Endothelial cell (in vitro differentiated cells): ENCODE measurements around the gene CRTC2. TPM values are rescaled to one million over a fixed set of nuclear protein-coding genes. Genes with fewer than 3 reads are reported as not detected.

Experiments
- DNase-seq: peaks from one replicate; pipeline ENCODE4 v3.0.0; 2021; ENCODE audit warnings: low spot score
- H3K27ac Mint-ChIP-seq: one replicate; pipeline ENCODE4 v1.8.0; 2021; ENCODE audit warnings: mixed read lengths, inconsistent platforms; ENCODE audit not compliant: unreplicated experiment
- H3K27me3 Mint-ChIP-seq: one replicate; pipeline ENCODE4 v1.8.0; 2021; ENCODE audit warnings: mild to moderate bottlenecking, moderate library complexity, mixed read lengths, inconsistent platforms; ENCODE audit not compliant: unreplicated experiment
- H3K36me3 Mint-ChIP-seq: one replicate; pipeline ENCODE4 v1.8.0; 2021; ENCODE audit warnings: mild to moderate bottlenecking, low read depth, mixed read lengths, inconsistent platforms; ENCODE audit not compliant: unreplicated experiment
- H3K4me1 Mint-ChIP-seq: one replicate; pipeline ENCODE4 v1.8.0; 2021; ENCODE audit warnings: mild to moderate bottlenecking, mixed read lengths, inconsistent platforms; ENCODE audit not compliant: unreplicated experiment
- H3K4me3 Mint-ChIP-seq: one replicate; pipeline ENCODE4 v1.8.0; 2021; ENCODE audit warnings: mild to moderate bottlenecking, mixed read lengths, inconsistent platforms; ENCODE audit not compliant: unreplicated experiment
- H3K9me3 Mint-ChIP-seq: one replicate; pipeline ENCODE4 v1.8.0; 2021; ENCODE audit warnings: mixed read lengths, inconsistent platforms; ENCODE audit not compliant: unreplicated experiment
- total RNA-seq: library from RNA; stranded (reverse); fragmentation: NEBNext Ultra II Directional; extraction: Animal tissue kit (Norgen Biotek cat#: 25700); gene quantifications from one replicate; pipeline ENCODE4 v1.2.1, GENCODE V29; 2021; ENCODE audit not compliant: unreplicated experiment
- TF ChIP-seq, protein P1 (sequence below): fragments of 200-600 bp; sonication (generic); IDR thresholded peaks from one replicate; pipeline ENCODE4 v1.5.0; 2021; ENCODE audit warnings: antibody characterized with exemption; ENCODE audit not compliant: unreplicated experiment

CRTC2 gene
- total RNA-seq, 1 donor from 2014 or later: 69.9 TPM

DNA sequence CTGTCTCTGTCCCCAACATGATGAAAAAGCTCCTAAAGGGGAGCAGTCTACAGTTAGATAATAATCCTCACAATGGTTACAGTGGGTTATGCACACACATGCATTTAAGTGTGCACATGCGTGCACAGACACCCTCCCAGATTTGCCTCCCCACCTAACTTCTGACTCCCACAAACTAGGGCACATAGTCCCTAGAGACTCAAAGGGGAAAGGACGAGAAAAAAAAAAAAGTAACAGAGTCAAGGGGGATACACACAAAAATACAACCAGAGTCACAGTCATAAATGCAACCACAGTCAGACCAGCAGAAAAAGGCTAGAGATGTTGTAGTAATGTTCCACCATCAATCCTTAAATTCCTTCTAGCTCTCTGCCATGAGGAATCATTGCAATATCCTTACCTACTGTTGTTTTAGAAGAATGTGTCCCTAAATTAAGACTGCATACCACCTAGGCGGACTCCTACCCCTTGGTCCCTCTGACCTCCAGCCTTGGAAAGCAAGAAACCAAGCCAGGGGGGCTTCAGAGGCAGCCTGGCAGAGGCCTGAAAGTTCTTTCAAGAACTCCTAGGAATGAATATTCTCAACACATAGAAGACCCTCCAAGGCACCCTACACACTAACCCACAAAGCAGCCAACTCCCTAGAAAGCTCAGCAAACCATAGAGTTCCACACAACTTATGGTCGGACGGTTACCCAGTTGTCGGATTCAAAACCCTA is 1.3 kb downstream of the CRTC2 start:
- H3K4me3 Mint-ChIP-seq: peak overlapping the region; percentile 100
- H3K9me3 Mint-ChIP-seq: no peaks in the 10 kb centered on the region
- H3K36me3 Mint-ChIP-seq: peaks cover 28% of the 10 kb centered on the region
- peak overlapping the region; percentile 97 for H3K27ac Mint-ChIP-seq
- DNase-seq: no peak
- peaks cover 17% of the 10 kb centered on the region for H3K27me3 Mint-ChIP-seq
- peaks cover 53% of the 10 kb centered on the region for H3K4me1 Mint-ChIP-seq
- TF ChIP-seq, protein P1, sequence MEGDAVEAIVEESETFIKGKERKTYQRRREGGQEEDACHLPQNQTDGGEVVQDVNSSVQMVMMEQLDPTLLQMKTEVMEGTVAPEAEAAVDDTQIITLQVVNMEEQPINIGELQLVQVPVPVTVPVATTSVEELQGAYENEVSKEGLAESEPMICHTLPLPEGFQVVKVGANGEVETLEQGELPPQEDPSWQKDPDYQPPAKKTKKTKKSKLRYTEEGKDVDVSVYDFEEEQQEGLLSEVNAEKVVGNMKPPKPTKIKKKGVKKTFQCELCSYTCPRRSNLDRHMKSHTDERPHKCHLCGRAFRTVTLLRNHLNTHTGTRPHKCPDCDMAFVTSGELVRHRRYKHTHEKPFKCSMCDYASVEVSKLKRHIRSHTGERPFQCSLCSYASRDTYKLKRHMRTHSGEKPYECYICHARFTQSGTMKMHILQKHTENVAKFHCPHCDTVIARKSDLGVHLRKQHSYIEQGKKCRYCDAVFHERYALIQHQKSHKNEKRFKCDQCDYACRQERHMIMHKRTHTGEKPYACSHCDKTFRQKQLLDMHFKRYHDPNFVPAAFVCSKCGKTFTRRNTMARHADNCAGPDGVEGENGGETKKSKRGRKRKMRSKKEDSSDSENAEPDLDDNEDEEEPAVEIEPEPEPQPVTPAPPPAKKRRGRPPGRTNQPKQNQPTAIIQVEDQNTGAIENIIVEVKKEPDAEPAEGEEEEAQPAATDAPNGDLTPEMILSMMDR: no peak

DNA sequence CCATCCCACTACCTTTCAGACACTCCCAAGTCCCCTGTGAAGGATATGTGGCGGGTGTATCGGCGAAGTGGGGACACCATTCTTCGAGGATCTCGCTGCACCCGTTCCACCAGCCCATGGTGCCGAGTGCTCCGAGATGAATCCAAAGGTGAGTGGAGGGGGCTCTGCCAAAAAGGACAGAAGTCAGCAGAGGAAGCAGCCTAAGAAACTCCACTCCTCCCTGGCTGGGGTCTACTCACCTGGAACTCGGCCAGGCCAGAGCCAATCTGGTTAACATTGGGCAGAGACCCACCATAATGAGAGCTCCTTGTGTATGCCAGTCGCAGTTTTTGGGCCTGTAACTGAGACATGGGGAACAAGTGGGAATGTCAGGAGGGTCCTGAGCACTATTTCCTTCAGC is 3.6 kb downstream of the CRTC2 start:
- Mint-ChIP-seq H3K27ac (no peak overlapping the region), H3K4me1 (peaks cover 37% of the 10 kb centered on the region), H3K36me3 (peaks cover 39% of the 10 kb centered on the region), H3K27me3 (peaks cover 9% of the 10 kb centered on the region), H3K4me3 (peak overlapping the region; percentile 72), H3K9me3 (no peaks in the 10 kb centered on the region)
- TF ChIP-seq, protein P1: no peak
- DNase-seq: no peak

DNA sequence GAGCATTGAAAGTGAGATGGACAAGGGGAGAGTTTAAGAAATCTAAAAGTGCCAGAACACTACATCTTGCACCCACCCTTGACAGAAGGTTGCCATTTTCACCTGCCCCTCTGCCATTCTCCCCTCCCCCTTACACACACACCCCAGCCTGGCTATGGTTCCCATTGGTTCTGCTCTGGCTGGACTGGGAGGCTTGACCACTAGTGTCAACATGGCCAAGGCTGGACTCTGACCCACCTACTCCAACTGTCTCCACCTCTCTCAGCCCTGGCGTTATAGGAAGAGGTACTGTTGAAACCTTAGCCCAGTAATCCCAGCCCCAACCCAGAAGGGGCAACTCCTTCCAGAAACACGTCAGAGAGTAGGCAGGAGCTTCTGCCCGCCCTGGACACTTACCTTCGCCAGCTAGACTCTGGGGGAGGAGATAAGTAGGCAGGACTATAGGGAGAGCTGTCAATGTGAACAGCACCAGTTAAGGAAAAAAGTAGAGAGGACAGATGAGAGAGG is 4.5 kb downstream of the CRTC2 start:
- Mint-ChIP-seq H3K4me3 (peak overlapping the region; percentile 72), H3K9me3 (no peaks in the 10 kb centered on the region), H3K27me3 (peaks cover 9% of the 10 kb centered on the region), H3K27ac (no peak overlapping the region), H3K36me3 (peaks cover 36% of the 10 kb centered on the region), H3K4me1 (peaks cover 29% of the 10 kb centered on the region)
- TF ChIP-seq, protein P1: no peak
- no peak for DNase-seq

DNA sequence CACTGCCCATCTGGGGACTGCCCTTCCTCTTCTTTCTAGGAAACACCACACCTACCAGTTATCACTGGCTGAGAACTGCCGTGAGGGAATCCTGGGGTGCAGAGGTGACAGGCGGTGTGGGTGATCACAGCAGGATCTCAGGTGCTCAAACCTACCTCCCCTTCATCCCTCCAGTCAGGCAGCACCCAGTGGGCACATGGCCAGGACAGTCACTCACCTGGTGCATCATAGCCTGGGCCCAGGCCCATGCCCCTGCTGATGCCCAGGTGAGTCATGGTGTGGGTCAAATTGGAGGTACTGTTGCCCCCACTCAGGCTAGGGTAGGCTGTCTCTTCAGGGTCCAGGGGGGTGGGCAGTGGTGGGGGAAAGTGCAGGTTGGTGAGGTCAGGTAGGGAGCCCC is 6.6 kb downstream of the CRTC2 start:
- H3K4me3 Mint-ChIP-seq: no peak overlapping the region
- H3K27ac Mint-ChIP-seq: no peak overlapping the region
- TF ChIP-seq, protein P1: no peak
- H3K4me1 Mint-ChIP-seq: peaks cover 18% of the 10 kb centered on the region
- peaks cover 36% of the 10 kb centered on the region for H3K36me3 Mint-ChIP-seq
- H3K9me3 Mint-ChIP-seq: no peaks in the 10 kb centered on the region
- H3K27me3 Mint-ChIP-seq: peaks cover 10% of the 10 kb centered on the region
- no peak for DNase-seq

DNA sequence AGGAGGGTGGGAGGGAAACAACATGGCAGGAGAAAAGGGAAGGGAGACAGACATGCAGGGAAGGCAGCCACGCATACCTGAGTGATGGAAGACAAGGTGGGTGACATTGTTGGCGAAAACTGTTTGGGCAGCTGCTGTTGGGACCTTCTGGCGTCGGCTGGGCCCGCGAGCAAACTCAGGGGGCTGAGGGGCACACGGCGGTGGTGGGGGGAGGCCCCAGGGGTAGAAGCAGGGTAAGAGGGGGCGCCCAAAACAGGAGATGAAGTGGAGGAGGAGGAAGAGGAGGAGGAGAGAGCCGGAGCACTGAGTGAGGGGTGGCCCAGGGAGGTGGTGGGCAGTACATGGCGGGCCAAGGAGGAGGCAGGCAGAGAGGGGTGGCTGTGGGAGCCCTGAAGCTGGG is 7.2 kb downstream of the CRTC2 start:
- H3K4me1 Mint-ChIP-seq: peaks cover 12% of the 10 kb centered on the region
- H3K27ac Mint-ChIP-seq: no peak overlapping the region
- no peaks in the 10 kb centered on the region for H3K9me3 Mint-ChIP-seq
- H3K36me3 Mint-ChIP-seq: peaks cover 36% of the 10 kb centered on the region
- DNase-seq: no peak
- TF ChIP-seq, protein P1: no peak
- peaks cover 10% of the 10 kb centered on the region for H3K27me3 Mint-ChIP-seq
- H3K4me3 Mint-ChIP-seq: peak overlapping the region; percentile 66
